CD4-positive, alpha-beta T cell treated with Interleukin-17A for 1 hour (primary cell): ENCODE measurements around the gene DNAJC15.

Source experiments
- DNase-seq: peaks from one replicate; pipeline ENCODE4 v3.0.0-alpha.2; 2020

DNAJC15 gene

DNA sequence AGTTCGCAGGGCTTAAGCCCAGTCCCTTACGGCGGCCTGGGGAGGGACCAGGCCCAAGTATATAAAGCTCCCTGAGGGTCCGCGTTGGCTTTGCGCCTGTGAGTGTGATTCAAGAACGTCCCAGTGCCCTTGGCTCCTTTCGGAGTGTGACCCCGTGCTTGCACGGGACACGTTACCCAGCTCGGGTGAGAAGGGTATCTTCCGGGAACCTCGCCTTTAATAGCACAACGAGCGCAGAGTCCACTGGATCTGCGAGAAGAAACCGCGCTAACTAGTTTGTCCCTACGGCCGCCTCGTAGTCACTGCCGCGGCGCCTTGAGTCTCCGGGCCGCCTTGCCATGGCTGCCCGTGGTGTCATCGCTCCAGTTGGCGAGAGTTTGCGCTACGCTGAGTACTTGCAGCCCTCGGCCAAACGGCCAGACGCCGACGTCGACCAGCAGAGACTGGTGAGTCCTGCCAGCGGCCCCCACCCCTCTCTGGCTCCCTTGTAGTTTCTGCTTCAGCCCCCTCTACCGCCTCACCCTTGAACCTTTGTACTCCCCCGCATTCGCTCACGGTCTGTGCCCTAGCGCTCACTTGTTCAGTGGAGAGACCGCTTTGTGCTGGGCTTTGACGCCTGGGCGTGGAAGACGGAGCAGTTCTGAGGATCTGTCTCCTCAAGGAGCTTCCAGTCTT lies at the start of gene DNAJC15:
DNAJC15 (plus strand) TSS at position 298 of the 675 bp plus-strand sequence; CDS start at position 339, 41 bp downstream.
- DNase-seq: peak; percentile 82

GRCh38 chr13:42976066-42976465 lies 47.3 kb upstream of the DNAJC15 start:
- no peak for DNase-seq

GRCh38 chr13:42977219-42977659 lies 46.1 kb upstream of the DNAJC15 start:
- no peak for DNase-seq

- DNase-seq: no peak
Measured at GRCh38 chr13:42981317-42981716, 42.1 kb upstream of the DNAJC15 start.

- no peak for DNase-seq
Measured at GRCh38 chr13:42981853-42982252, 41.5 kb upstream of the DNAJC15 start.

- no peak for DNase-seq
Measured at GRCh38 chr13:42984026-42984425, 39.4 kb upstream of the DNAJC15 start.

GRCh38 chr13:42984691-42985090 lies 38.7 kb upstream of the DNAJC15 start:
- DNase-seq: no peak

DNA sequence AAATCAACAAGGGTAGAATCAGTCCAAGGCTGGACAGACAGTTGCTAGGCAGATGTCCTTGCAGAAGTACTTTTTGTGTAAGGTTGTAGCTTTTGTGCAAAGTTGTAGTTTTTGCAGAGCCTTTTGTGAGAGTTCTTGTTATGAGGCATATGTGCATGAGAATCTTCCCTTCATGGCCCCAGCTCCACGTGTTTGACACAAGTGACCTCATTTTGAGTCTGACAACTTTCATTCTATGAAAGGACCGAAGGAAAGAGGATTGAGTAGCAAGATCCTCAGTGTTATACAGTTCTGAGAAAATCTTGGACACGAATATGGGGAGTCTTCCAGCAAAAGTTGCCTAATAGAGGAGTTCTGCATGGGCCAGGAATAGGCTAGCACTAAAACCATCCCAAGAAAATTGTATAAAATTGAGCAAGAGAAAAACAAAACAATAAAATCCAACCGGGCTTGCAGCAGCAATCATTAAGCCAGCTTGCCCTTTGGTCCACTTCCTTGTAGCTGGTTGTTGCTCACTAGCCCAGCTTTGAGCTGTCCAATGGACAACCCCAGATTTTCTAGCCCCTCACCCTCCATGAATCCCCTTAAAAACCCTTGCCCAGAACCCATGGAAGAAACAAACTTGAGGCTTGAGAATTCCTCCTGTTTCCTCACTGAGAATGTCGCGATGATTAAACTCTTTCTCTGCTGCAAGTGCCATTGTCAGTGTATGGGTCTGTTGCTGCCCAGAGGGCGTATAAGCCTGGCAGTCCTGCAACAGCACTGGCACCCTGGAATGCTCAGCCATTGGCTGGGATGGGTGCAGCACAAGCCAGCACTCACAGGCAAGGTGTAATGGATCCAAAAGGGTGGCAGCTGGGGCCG lies 37.8 kb upstream of the DNAJC15 start:
- DNase-seq: no peak

- DNase-seq: no peak
Measured at GRCh38 chr13:42986176-42986574, 37.2 kb upstream of the DNAJC15 start.

DNA sequence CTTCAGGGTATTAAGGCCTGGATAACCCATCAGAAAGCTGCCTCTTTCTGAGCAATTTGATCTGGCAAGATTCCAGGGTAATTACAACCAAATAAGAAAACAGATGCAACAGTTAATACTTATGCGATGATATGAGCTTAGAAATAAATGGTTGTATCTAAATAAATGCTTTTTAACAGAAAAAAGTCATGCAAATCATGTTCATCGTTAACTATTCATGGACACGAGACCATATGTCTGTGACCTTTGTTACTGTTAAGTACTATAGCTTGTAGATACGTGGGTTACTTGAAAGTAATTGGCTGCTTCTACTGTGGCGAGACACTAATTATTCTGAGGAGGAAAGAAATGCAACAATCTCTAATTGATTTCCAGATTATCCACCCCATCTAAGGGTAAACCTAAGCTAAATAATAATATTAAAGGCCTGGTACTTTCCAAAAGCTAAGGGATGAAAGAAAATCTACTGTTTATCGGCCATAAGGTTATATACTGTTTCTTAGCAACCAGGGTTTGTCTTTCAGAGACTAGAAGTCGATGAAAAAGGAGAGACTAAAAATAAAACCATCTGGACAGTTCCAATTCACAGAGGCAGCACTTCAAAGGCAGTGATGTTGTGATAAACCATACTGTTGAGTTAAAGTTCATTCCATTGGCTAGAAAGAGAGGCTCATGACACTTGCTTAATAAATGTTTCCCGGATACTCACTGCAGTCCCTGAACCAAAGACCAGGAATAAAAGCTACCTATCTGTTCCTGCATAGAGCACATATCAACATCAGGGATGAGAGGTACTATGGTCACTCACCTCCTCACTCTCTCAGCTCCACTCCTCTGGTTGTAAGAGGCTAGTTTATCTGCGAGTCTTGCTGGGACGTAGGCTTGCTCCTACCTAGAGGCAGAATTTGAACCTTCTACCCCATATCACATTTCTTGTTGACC lies 32.8 kb upstream of the DNAJC15 start:
- peak; percentile 75 for DNase-seq

DNA sequence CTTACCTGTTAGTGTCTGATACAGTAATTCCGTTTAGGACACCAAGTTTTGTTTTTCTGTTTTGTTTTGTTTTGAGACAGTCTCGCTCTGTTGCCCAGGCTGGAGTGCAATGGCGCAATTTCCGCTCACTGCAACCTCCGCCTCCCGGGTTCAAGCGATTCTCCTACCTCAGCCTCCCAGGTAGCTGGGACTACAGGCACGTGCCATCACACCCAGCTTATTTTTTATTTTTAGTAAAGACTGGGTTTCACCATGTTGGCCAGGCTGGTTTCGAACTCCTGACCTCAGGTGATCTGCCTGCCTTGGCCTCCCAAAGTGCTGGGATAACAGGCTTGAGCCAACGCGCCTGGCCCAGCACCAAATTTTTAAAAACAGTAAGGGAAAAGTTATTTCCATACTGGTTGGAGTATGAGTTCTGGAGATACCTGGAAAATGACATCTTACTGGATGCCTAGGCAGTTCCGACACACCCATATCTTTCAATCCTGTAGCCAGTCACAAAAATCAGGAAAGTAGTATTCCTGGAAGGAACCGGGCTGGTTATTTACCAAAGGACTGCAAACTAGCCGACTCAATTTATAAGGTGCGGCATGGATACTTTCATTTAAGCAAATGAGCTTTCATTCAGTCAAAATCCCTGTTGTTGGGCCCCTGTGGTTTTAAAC lies 32.0 kb upstream of the DNAJC15 start:
- DNase-seq: peak; percentile 31

GRCh38 chr13:42991898-42992763 lies 31.3 kb upstream of the DNAJC15 start, which contains the start of gene EPSTI1:
EPSTI1 (minus strand) TSS chr13:42992241; CDS start chr13:42992165, 76 bp downstream.
- peak; percentile 83 for DNase-seq

DNA sequence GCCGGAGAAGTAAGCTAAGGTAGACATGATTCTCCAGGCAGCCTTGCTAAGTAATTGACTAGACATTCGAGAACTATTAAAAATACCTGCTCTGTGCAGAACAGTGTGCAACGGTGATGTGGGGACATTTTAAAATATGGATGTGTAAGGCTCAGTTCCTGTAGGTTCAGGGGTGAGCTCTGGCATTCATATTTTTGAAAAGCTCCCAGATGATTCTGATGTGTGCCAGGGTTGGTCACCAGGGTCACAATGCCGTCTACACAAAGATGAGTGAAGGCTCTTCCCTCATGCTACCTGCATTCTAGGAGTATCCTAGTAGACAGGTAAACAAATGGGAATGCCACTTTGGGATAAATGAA lies 30.6 kb upstream of the DNAJC15 start:
- no peak for DNase-seq

- no peak for DNase-seq
Measured at GRCh38 chr13:42994878-42995277, 28.5 kb upstream of the DNAJC15 start.

DNA sequence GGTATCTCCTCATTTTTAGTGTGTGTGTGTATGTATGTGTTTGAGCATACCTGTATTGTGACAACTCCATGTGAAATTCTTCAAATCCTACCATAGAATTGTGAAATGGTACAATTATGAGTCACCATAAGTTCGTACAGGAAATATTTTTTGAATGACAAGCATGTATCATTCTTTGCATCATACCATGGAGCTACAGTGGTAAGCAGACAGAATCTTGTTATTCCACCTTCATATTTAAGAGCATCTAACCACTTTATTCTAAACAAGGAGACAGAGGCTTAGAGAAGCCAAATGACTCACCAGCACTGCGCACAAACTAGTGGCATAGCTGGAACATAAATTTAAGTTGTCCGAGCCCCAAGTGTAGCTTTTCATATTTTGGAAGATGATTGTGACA lies 26.8 kb upstream of the DNAJC15 start:
- no peak for DNase-seq

GRCh38 chr13:42997381-42997780 lies 26.0 kb upstream of the DNAJC15 start:
- no peak for DNase-seq

DNA sequence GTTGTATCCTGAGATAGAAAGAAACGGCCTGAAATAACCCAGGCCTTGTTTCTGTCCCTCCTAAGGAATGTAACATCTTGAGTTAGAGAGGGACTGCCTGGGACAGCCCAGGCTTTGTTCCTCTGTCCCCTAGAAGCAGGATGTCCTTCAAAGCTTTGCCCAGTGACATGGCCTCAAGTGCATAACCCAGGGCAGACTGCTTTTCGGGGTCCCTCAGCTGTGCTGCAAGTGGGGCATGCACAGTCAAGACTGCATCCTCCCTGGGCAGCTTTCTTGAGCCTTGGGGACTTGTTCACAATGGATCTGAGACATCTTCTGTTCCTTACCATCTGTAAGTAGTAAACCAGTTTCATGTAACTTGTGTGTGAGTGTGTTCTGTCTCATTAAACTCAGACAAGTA lies 23.9 kb upstream of the DNAJC15 start:
- no peak for DNase-seq

- no peak for DNase-seq
Measured at GRCh38 chr13:43000676-43001075, 22.7 kb upstream of the DNAJC15 start.

- no peak for DNase-seq
Measured at GRCh38 chr13:43002021-43002420, 21.4 kb upstream of the DNAJC15 start.

GRCh38 chr13:43003010-43003409 lies 20.4 kb upstream of the DNAJC15 start:
- no peak for DNase-seq

- no peak for DNase-seq
Measured at GRCh38 chr13:43003729-43004128, 19.7 kb upstream of the DNAJC15 start.
